K562 (cell line): Measurements from ENCODE around the gene CTDSP1. TPM values are rescaled to one million over a fixed set of nuclear protein-coding genes. Genes with fewer than 3 reads are reported as not detected.

Experiments
- ATAC-seq: fragments of 200-7000 bp; cut with Tn5 transposase; 3 replicates; pipeline ENCODE4 v1.9.1; 2020; ENCODE audit warnings: moderate library complexity
- BruUV-seq: library from RNA; stranded (reverse); fragments of 400-500 nt; replicated peaks from 2 replicates; lab custom pipeline; 2021; lab: Mats Ljungman, UMichigan
- CTCF ChIA-PET: fragments of 300-600 bp; formaldehyde crosslinking; extraction: SDS; loops from one replicate; lab custom pipeline; 2021; ENCODE audit warnings: low intra/inter-chr PET ratio; lab: Yijun Ruan, JAX
- POLR2A ChIA-PET: fragments of 300-600, 350-650 bp; sonication (Branson Sonifier 250); formaldehyde crosslinking; extraction: SDS; loops from one replicate; lab custom pipeline; 2021; ENCODE audit warnings: antibody characterized with exemption, inconsistent platforms; lab: Yijun Ruan, JAX
- DNase-seq, 4 experiments: peaks; one replicate each; pipeline versions ENCODE4 v3.0.0 to v3.0.0-alpha.2; 2011 to 2018; ENCODE audit warnings: low spot score in 3 of 4, mixed read lengths in 3 of 4; ENCODE audit errors: extremely low read depth in 1 of 4
- FAIRE-seq: peaks from 2 replicates; lab custom pipeline; 2011; peaks lifted over from hg19 to GRCh38; lab: Jason Lieb, UNC
- H2AFZ ChIP-seq: 2 replicates; pipeline ENCODE4 v1.6.0; 2011; ENCODE audit warnings: low read depth, low read length, control low read depth, inconsistent platforms
- H3K27ac ChIP-seq: fragments of 200-600 bp; 3 replicates; pipeline ENCODE4 v1.8.0; 2011; ENCODE audit warnings: low read depth, mild to moderate bottlenecking, control low read depth, inconsistent platforms, low read length, moderate library complexity, mixed read lengths; ENCODE audit errors: extremely low read depth
- H3K27me3 ChIP-seq, 2 experiments: fragments of 300-600 bp in 1 of 2; 2 replicates in 1 of 2; 3 replicates in 1 of 2; pipeline versions ENCODE4 v1.6.0 to v1.8.0; 2011; ENCODE audit warnings: inconsistent platforms in 2 of 2, low read length in 2 of 2, mild to moderate bottlenecking in 1 of 2, mixed read lengths in 1 of 2, moderate library complexity in 1 of 2; ENCODE audit not compliant: control insufficient read depth in 2 of 2, insufficient read depth in 2 of 2
- H3K36me3 ChIP-seq: fragments of 300-600 bp; 3 replicates; pipeline ENCODE4 v1.8.0; 2011; ENCODE audit warnings: mild to moderate bottlenecking, low read length, inconsistent platforms; ENCODE audit not compliant: control insufficient read depth, insufficient read depth
- H3K4me1 ChIP-seq, 2 experiments: fragments of 200-600 bp in 1 of 2; replicated peaks in 1 of 2; 2 replicates in 1 of 2; 3 replicates in 1 of 2; pipeline versions ENCODE4 v1.5.1 to v1.8.0; 2011; ENCODE audit warnings: inconsistent platforms in 2 of 2, low read length in 2 of 2, mild to moderate bottlenecking in 1 of 2, mixed read lengths in 1 of 2, moderate library complexity in 1 of 2; ENCODE audit not compliant: control insufficient read depth in 2 of 2, insufficient read depth in 2 of 2
- H3K4me2 ChIP-seq: 2 replicates; pipeline ENCODE4 v1.6.1; 2011; ENCODE audit warnings: low read length, control low read depth, inconsistent platforms, mixed read lengths; ENCODE audit not compliant: insufficient read depth
- H3K4me3 ChIP-seq: fragments of 200-600 bp; sonication (generic), shearing (Covaris generic); 2 replicates; pipeline ENCODE4 v1.5.1; 2016; ENCODE audit warnings: control low read depth, inconsistent platforms
- H3K79me2 ChIP-seq: fragments of 200-600 bp; 3 replicates; pipeline ENCODE4 v1.8.0; 2011; ENCODE audit warnings: low read length, inconsistent platforms; ENCODE audit not compliant: control insufficient read depth, insufficient read depth
- H3K9ac ChIP-seq, 2 experiments: 2 replicates each; pipeline versions ENCODE4 v1.6.0 to v1.6.1; 2011; ENCODE audit warnings: low read depth in 2 of 2, low read length in 2 of 2, control low read depth in 1 of 2, inconsistent platforms in 1 of 2, mild to moderate bottlenecking in 1 of 2, mixed read lengths in 1 of 2; ENCODE audit not compliant: insufficient read depth in 1 of 2
- H3K9me1 ChIP-seq: one replicate; pipeline ENCODE4 v1.6.0; 2011; ENCODE audit warnings: inconsistent platforms, mild to moderate bottlenecking, low read length, moderate library complexity; ENCODE audit not compliant: control insufficient read depth, insufficient read depth
- H3K9me3 ChIP-seq: replicated peaks from 2 replicates; pipeline ENCODE4 v1.5.1; 2011; ENCODE audit warnings: low read depth, low read length, inconsistent platforms; ENCODE audit not compliant: control insufficient read depth, insufficient read depth
- H4K20me1 ChIP-seq: replicated peaks from 2 replicates; pipeline ENCODE4 v1.6.1; 2011; ENCODE audit warnings: low read length, inconsistent platforms, mixed read lengths; ENCODE audit not compliant: control insufficient read depth, insufficient read depth
- CCAR2 ChIP-seq: fragments of 200-400 bp; formaldehyde crosslinking; IDR thresholded peaks from 2 replicates; pipeline ENCODE4 v1.6.1; 2017; ENCODE audit warnings: mild to moderate bottlenecking, low read depth, low read length
- CXXC5 ChIP-seq: fragments of 250-450 bp; sonication (Bioruptor Pico); IDR thresholded peaks from 2 replicates; pipeline ENCODE4 v1.8.0; 2022; ENCODE audit warnings: inconsistent platforms, mild to moderate bottlenecking, moderate library complexity
- EP400 ChIP-seq: fragments of 450-650 bp; IDR thresholded peaks from 2 replicates; pipeline ENCODE4 v1.6.1; 2017; ENCODE audit warnings: antibody characterized with exemption, mild to moderate bottlenecking, moderate library complexity
- GTF2B ChIP-seq: IDR thresholded peaks from 2 replicates; pipeline ENCODE4 v1.6.1; 2011; ENCODE audit not compliant: insufficient read length; ENCODE audit errors: extremely low read depth
- MAFF ChIP-seq: IDR thresholded peaks from 2 replicates; pipeline ENCODE4 v1.6.1; 2012; ENCODE audit warnings: low read length, improper control_type of control experiment
- PHF21A ChIP-seq: fragments of 450-650 bp; IDR thresholded peaks from 2 replicates; pipeline ENCODE4 v1.6.1; 2017; ENCODE audit warnings: low read depth, borderline replicate concordance
- RERE ChIP-seq: sonication (generic); formaldehyde crosslinking; IDR thresholded peaks from 2 replicates; pipeline ENCODE4 v1.8.0; 2023; ENCODE audit warnings: missing genetic modification reagents, mild to moderate bottlenecking, borderline replicate concordance
- TRIM24 ChIP-seq, 2 experiments: fragments of 450-650 bp; IDR thresholded peaks; 2 replicates each; pipeline ENCODE4 v1.6.1; 2016
- YY1 ChIP-seq, 3 experiments: IDR thresholded peaks; 2 replicates each; pipeline ENCODE4 v1.6.1; 2011; ENCODE audit warnings: low read length in 2 of 3, mild to moderate bottlenecking in 2 of 3, moderate library complexity in 2 of 3, borderline replicate concordance in 1 of 3, control low read depth in 1 of 3, low read depth in 1 of 3; ENCODE audit not compliant: insufficient read depth in 3 of 3, insufficient replicate concordance in 2 of 3, control insufficient read depth in 1 of 3, insufficient read length in 1 of 3; ENCODE audit errors: extremely low read depth in 1 of 3
- WGBS: fragments of 100-300 bp; shearing (Covaris generic); methylation state at CpG from one replicate; pipeline ENCODE4 v1.1.6; 2016; ENCODE audit warnings: low coverage, mixed read lengths; ENCODE audit not compliant: insufficient coverage; ENCODE audit errors: missing lambda C conversion rate; 5-methylcytosine and 5-hydroxymethylcytosine counted together
- in situ Hi-C: fragments of 300-500 bp; cut with MboI; formaldehyde crosslinking; loops from 4 replicates; pipeline ENCODE4 v1.15.0; 2018; ENCODE audit warnings: inconsistent platforms, mixed read lengths
- intact Hi-C: fragments of 100-400 bp; cut with micrococcal nuclease; formaldehyde crosslinking; loops from 2 replicates; pipeline ENCODE4 v1.14.2; 2022
- polyA plus RNA-seq, 8 experiments: library from polyadenylated mRNA; depleted of rRNA in 4 of 8; stranded (reverse) in 5 of 8; unstranded in 3 of 8; fragments of >200 nt; fragmentation: Nextera tagmentation in 2 of 8; fragmentation: Illumina TruSeq in 1 of 8; extraction: Ambion mirVana in 2 of 8; extraction: Trizol in 1 of 8; gene quantifications; 2 replicates each; pipeline versions ENCODE4 v1.2.1 to v1.2.3, GENCODE V29; 2011 to 2014; ENCODE audit warnings: inconsistent platforms in 1 of 8, missing spikeins in 1 of 8
- total RNA-seq, 7 experiments: library from RNA; depleted of rRNA in 6 of 7; stranded (reverse); fragments of >200 nt in 6 of 7; fragmentation: Illumina TruSeq in 2 of 7; extraction: Trizol in 2 of 7; gene quantifications; 2 replicates each; pipeline versions ENCODE4 v1.2.1 to v1.2.3, GENCODE V29; 2011 to 2021; ENCODE audit warnings: low replicate concordance in 1 of 7

The CTDSP1 gene
- total and polyA plus RNA-seq, 9 of the 15 experiments (the other 6 are each of a cell fraction or from before 2014, with no cell fraction given): 2.4 to 74.8 (median 45.8) TPM

GRCh38 chr2:218419630-218420216 is 20.1 kb downstream of the CTDSP1 start:
- FAIRE-seq (no peak), DNase-seq (no peak), ATAC-seq (no peak)
- no TSS peak for BruUV-seq
- Histone ChIP-seq H3K4me1 (peaks cover 37 to 60% of the 10 kb centered on the region in 2 experiments; a peak in 4 of 5 replicates), H3K27ac (no peak overlapping the region; the same call in 2 of the 3 replicates), H3K9me1 (no peaks in the 10 kb centered on the region), H3K9ac (peak overlapping the region in 1 of 2 experiments; percentile 83; a peak in 2 of 4 replicates), H3K79me2 (no peaks in the 10 kb centered on the region), H3K36me3 (no peaks in the 10 kb centered on the region), H3K27me3 (no peaks in the 10 kb centered on the region), H4K20me1 (no peaks in the 10 kb centered on the region), H2AFZ (peak overlapping the region; percentile 63), H3K4me2 (no peak overlapping the region), H3K4me3 (no peak overlapping the region), H3K9me3 (no peaks in the 10 kb centered on the region)
- CTCF ChIA-PET: no interaction called here
- intact Hi-C loops (no loop called here), in situ Hi-C loops (no loop called here)
- 77% methylated on average over 7 of the region's 7 CpGs for WGBS
- POLR2A ChIA-PET: interaction anchor here (1.3 kb wide), 1 partner anchor 8 kb away, joined by 4 read pairs; no protein-coding TSS in a partner anchor
- TF ChIP-seq CXXC5 (CRISPR knock-in tag): no peak
- no peak for TF ChIP-seq CCAR2
- no peak for TF ChIP-seq TRIM24 (IDR thresholded peaks at IDR 0.05)
- TF ChIP-seq EP400: no peak
- TF ChIP-seq MAFF: no peak
- TF ChIP-seq PHF21A: no peak
- no peak for TF ChIP-seq RERE (CRISPR knock-in tag)
- TF ChIP-seq GTF2B: no peak
- TF ChIP-seq YY1 (IDR thresholded peaks at IDR 0.05; ENCODE audit: borderline replicate concordance in 1 of 3, control insufficient read depth in 1 of 3, extremely low read depth in 1 of 3, insufficient read depth in 3 of 3, insufficient read length in 1 of 3, insufficient replicate concordance in 2 of 3, low read depth in 1 of 3, low read length in 2 of 3): no peak
